Measurements from ENCODE around the gene GPC6. TPM values are rescaled to one million over a fixed set of nuclear protein-coding genes. Genes with fewer than 3 reads are reported as not detected.

GPC6 gene
- polyA plus RNA-seq, 1 of the 3 experiments (the other 2 are of a cell fraction), result 6.7 TPM

GRCh38 chr13:94292323-94292640 is 1065.7 kb downstream of the GPC6 start:
- H3K36me3 ChIP-seq (replicated peaks in 1 of 2; ENCODE audit: control insufficient read depth in 1 of 2, insufficient read depth in 2 of 2, low read length in 1 of 2), result no peaks in the 10 kb centered on the region
- H3K27me3 ChIP-seq (ENCODE audit: insufficient read depth), result no peaks in the 10 kb centered on the region
- TF ChIP-seq ZBTB33 (IDR thresholded peaks at IDR 0.05; ENCODE audit: borderline replicate concordance, low read depth), result no peak
- TF ChIP-seq RFX5 (IDR thresholded peaks at IDR 0.05; ENCODE audit: low read length), result no peak
- no peak for TF ChIP-seq FOXM1 (IDR thresholded peaks at IDR 0.05; ENCODE audit: low read depth)
- no peak for TF ChIP-seq NRF1 (IDR thresholded peaks at IDR 0.05; ENCODE audit: low read depth, low read length)
- no peak for TF ChIP-seq SIN3A (IDR thresholded peaks at IDR 0.05; ENCODE audit: borderline replicate concordance, low read depth, low read length)
- TF ChIP-seq, protein P1, sequence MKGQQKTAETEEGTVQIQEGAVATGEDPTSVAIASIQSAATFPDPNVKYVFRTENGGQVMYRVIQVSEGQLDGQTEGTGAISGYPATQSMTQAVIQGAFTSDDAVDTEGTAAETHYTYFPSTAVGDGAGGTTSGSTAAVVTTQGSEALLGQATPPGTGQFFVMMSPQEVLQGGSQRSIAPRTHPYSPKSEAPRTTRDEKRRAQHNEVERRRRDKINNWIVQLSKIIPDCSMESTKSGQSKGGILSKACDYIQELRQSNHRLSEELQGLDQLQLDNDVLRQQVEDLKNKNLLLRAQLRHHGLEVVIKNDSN (IDR thresholded peaks at IDR 0.05; ENCODE audit: borderline replicate concordance, low read depth), result no peak
- no peak for TF ChIP-seq NFIC (IDR thresholded peaks at IDR 0.05; ENCODE audit: borderline replicate concordance)
- TF ChIP-seq EZH2phosphoT487 (IDR thresholded peaks at IDR 0.05; ENCODE audit: borderline replicate concordance, low read depth), result no peak
- no peak for TF ChIP-seq ELF1 (IDR thresholded peaks at IDR 0.05)
- TF ChIP-seq TCF12 (IDR thresholded peaks at IDR 0.05), result no peak
- no peak for TF ChIP-seq POLR2AphosphoS5 (IDR thresholded peaks at IDR 0.05; ENCODE audit: low read depth, low read length)
- no peak for TF ChIP-seq EP300 (IDR thresholded peaks at IDR 0.05; ENCODE audit: borderline replicate concordance in 1 of 2, low read depth in 1 of 2, low read length in 1 of 2)
- TF ChIP-seq CTCF (IDR thresholded peaks at IDR 0.05), result no peak
- TF ChIP-seq MXI1 (IDR thresholded peaks at IDR 0.05; ENCODE audit: low read depth, low read length), result no peak
- no peak for TF ChIP-seq MAX (IDR thresholded peaks at IDR 0.05; ENCODE audit: low read depth)
- H3K79me2 ChIP-seq (ENCODE audit: insufficient read depth), result no peaks in the 10 kb centered on the region
- no peak for DNase-seq
- no peaks in the 10 kb centered on the region for H3K9me3 ChIP-seq
- H3K4me2 ChIP-seq, result no peak overlapping the region
- H3K9me2 ChIP-seq, result no peaks in the 10 kb centered on the region
- H3F3A ChIP-seq (replicated peaks; ENCODE audit: insufficient read depth), result no peaks in the 10 kb centered on the region
- ChIA-PET CTCF (no interaction called here), POLR2A (no interaction called here)
- H3K27ac ChIP-seq (ENCODE audit: low read depth in 2 of 2, low read length in 1 of 2), result no peak overlapping the region
- H3K4me1 ChIP-seq (ENCODE audit: control insufficient read depth in 1 of 2, insufficient read depth in 2 of 2, low read depth in 1 of 2, low read length in 1 of 2), result no peaks in the 10 kb centered on the region
- H2AFZ ChIP-seq (ENCODE audit: low read depth), result no peak overlapping the region
- 71% methylated on average over 1 of the region's 1 CpG for WGBS (ENCODE audit: low lambda C conversion rate)
- H3K4me3 ChIP-seq (ENCODE audit: low read depth in 2 of 2, low read length in 1 of 2), result no peak overlapping the region
- no peaks in the 10 kb centered on the region for H4K20me1 ChIP-seq (ENCODE audit: insufficient read depth)
- H3K9ac ChIP-seq, result no peak overlapping the region
